Esophagus (tissue), 2 donors: ENCODE results near the gene BAD. TPM values are rescaled to one million over a fixed set of nuclear protein-coding genes. Genes with fewer than 3 reads are reported as not detected.

Experiments
- H3K27ac ChIP-seq, 2 donors: one replicate each; pipeline ENCODE4 v1.5.1; 2013; ENCODE audit warnings: low read depth in 2 of 2, mild to moderate bottlenecking in 2 of 2, inconsistent platforms in 1 of 2, low read length in 1 of 2, moderate library complexity in 1 of 2
- H3K27me3 ChIP-seq, 2 donors: one replicate each; pipeline ENCODE4 v1.6.1; 2013; ENCODE audit warnings: low read length in 2 of 2, control low read depth in 1 of 2, mild to moderate bottlenecking in 1 of 2; ENCODE audit not compliant: insufficient read depth in 2 of 2, control insufficient read depth in 1 of 2
- H3K36me3 ChIP-seq, 2 donors: one replicate each; pipeline ENCODE4 v1.6.1; 2013; ENCODE audit warnings: low read length in 1 of 2; ENCODE audit not compliant: control insufficient read depth in 2 of 2, insufficient read depth in 2 of 2
- H3K4me1 ChIP-seq, 2 donors: one replicate each; pipeline ENCODE4 v1.6.1; 2013; ENCODE audit warnings: low read length in 1 of 2; ENCODE audit not compliant: control insufficient read depth in 2 of 2, insufficient read depth in 2 of 2
- H3K4me3 ChIP-seq, 2 donors: one replicate each; pipeline ENCODE4 v1.5.1; 2013; ENCODE audit warnings: low read length in 2 of 2, mild to moderate bottlenecking in 2 of 2, low read depth in 1 of 2, moderate library complexity in 1 of 2
- H3K9me3 ChIP-seq, 2 donors: one replicate each; pipeline ENCODE4 v1.6.1; 2013; ENCODE audit warnings: mild to moderate bottlenecking in 2 of 2, low read depth in 1 of 2, low read length in 1 of 2, moderate library complexity in 1 of 2; ENCODE audit not compliant: control insufficient read depth in 2 of 2, insufficient read depth in 1 of 2
- WGBS, 2 donors: extraction: QIAGEN DNeasy Blood & Tissue Kit; methylation state at CpG; one replicate each; pipeline ENCODE4 v1.1.7; 2013; 5-methylcytosine and 5-hydroxymethylcytosine counted together
- polyA plus RNA-seq, 2 donors: library from polyadenylated mRNA; stranded (reverse); fragments of 200-250 nt; gene quantifications; one replicate each; pipeline ENCODE4 v1.2.3, GENCODE V29; 2013
- donor health status: healthy with polysubstance abuse.
- donor health status: Bipolar disorder and iron deficiency.

BAD gene
- polyA plus RNA-seq, 2 donors = 57.4 to 64.8 TPM

DNA sequence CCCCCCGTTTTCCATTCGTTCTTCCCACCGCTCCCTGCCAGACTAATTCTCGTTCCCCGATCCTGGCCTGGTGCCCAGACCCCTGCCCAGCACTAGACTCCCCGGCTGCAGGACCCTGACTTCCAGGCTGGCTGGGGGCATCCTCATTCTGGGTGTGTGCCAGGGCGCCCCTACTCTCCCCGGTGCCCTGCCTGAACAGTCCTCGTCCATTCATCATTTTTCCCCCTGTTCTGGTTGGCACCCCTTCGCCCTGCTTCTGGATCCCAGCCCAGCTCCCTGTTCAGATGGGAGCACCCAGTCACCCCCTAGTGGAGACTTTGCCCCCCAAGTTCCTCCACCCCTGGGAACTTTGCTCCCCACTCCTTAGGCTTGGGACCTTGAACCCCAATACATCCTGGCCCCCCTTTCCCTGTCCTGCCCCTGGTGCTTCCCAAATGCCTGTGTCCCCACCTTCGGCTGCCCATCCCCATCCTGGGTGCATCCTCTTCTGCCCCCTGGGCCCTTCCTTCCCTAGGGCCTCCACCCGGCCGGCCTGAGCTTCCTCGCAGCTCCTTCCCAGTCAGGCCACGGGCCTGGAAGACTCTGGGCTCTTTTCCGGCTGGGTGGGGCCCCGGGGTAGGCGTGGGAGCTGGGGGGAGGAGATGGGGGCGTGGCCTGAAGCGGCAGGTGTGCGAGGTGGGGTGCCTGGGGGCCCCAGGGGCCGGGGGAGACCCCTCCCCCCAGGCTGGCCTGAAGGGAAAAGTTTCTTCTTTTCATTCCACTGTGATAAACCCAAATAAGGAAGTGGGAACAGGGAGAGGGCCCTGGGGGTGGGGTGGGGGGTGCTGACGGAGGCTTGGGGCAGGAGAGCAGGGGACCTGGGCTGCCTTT lies 32.2 kb downstream of the BAD start:
- H3K27ac ChIP-seq = peak overlapping the region; percentile 64 to 84
- 5% methylated on average over 23 of the region's 23 CpGs for WGBS, 2 donors

DNA sequence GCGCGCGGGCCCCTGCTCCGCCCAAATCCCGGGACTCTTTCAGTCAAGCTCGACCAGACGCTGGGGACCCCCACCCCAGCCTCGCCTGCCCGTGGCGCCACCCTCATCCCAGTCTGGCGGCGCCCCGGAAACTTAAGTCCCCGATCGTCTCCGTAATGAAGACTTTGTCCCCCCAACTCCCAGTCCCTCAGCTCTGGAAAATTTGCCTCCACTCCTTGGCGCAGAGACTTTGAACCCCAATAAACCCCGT lies 32.8 kb downstream of the BAD start:
- peaks cover 3 to 23% of the 10 kb centered on the region in 2 donors for H3K36me3 ChIP-seq
- no peaks in the 10 kb centered on the region for H3K9me3 ChIP-seq
- WGBS, 2 donors = 0 to 1% methylated on average over 18 of the region's 18 CpGs
- H3K4me3 ChIP-seq = peak overlapping the region; percentile 75 to 85
- peak overlapping the region; percentile 64 to 84 for H3K27ac ChIP-seq
- H3K4me1 ChIP-seq = peaks cover 6 to 14% of the 10 kb centered on the region in 2 donors
- H3K27me3 ChIP-seq = no peaks in the 10 kb centered on the region

More for the DNA sequence above, 32.2 kb downstream of the BAD start:
- H3K36me3 ChIP-seq = peaks cover 4 to 24% of the 10 kb centered on the region in 2 donors
- H3K9me3 ChIP-seq = no peaks in the 10 kb centered on the region
- H3K27me3 ChIP-seq = no peaks in the 10 kb centered on the region
- peak overlapping the region; percentile 75 to 85 for H3K4me3 ChIP-seq
- H3K4me1 ChIP-seq = peaks cover 6 to 14% of the 10 kb centered on the region in 2 donors

DNA sequence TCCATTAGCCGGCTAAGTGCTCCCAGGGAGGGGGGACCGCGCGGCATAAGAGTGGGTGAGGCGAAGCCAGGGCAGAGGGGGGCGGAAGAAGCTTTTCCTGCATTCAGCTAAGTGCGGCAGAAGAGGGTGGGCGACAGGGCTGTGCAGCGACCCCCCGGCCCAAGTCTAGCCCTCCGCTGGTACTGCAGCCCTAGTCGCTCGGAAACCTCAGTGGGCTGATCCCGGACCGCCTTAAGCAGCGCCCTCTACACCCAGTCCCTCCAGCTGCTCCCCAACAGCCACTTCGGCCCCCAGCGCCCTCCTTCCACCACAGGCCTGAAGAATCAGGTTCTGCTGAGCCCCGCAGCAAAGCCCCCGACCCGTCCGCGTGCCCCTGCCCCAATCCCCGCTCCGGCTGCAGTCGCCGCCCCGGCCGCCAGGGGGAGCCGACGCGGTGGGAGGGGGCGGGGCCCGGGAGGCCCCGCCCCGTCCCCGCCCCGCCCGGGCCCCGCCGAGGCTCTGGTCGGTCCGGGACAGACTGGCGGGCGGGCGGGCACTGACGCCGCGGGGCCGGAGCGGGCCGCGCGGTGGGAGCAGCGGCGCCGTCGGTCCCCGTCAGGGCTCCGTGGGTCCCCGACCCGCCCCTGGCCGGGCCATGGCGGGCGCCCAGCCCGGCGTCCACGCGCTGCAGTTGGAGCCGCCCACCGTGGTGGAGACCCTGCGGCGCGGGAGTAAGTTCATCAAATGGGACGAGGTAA lies 33.3 kb downstream of the BAD start, which contains the start of gene PLCB3:
PLCB3 (plus strand) TSS at position 515 of the 737 bp plus-strand sequence; CDS start at position 635, 120 bp downstream.
- peak within 1 kb of the TSS; percentile 64 to 84 for H3K27ac ChIP-seq
- peaks cover 0 to 18% of the 10 kb centered on the region in 2 donors for H3K36me3 ChIP-seq
- peak within 1 kb of the TSS; percentile 75 to 85 for H3K4me3 ChIP-seq
- WGBS, 2 donors = 1% methylated on average over 66 to 75 of the region's 75 CpGs
- no peaks in the 10 kb centered on the region for H3K9me3 ChIP-seq
- H3K4me1 ChIP-seq = peaks cover 6 to 14% of the 10 kb centered on the region in 2 donors
- no peaks in the 10 kb centered on the region for H3K27me3 ChIP-seq

DNA sequence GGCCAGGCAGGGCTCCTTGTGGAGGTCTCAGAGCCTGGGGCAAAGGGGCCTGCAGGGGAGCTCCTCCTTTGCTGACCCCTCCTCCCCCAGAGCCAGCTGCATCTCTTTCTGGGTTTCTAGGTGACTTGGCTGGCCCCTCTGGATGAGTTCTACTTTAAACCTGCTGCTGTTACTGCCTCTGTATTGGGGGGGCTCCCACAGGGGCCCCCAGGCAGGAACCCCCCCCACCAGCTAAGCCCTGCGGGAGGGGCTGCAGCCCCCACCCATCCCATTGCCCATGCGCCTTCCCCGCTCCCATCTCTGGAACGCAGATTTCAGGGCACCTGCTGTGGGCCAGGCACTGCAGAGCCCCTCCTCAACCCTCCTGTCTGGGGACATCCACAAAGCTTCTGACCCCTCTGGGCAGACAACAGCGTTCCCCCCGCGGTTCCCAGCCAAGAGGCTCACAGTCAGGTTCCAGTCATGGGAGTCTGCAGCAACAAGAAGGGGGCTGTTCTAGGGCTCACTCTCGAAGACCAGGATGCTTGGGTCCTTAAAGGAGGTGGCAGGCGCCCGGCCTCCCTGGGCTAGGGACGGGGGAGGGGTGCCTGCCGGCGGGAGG lies 34.0 kb downstream of the BAD start:
- H3K4me1 ChIP-seq = peaks cover 6 to 14% of the 10 kb centered on the region in 2 donors
- no peak overlapping the region for H3K27ac ChIP-seq
- no peaks in the 10 kb centered on the region for H3K9me3 ChIP-seq
- H3K36me3 ChIP-seq = peaks cover 0 to 12% of the 10 kb centered on the region in 2 donors
- H3K27me3 ChIP-seq = no peaks in the 10 kb centered on the region
- H3K4me3 ChIP-seq = peak overlapping the region; percentile 52 to 85
- 21 to 23% methylated on average over 12 to 13 of the region's 13 CpGs for WGBS, 2 donors

DNA sequence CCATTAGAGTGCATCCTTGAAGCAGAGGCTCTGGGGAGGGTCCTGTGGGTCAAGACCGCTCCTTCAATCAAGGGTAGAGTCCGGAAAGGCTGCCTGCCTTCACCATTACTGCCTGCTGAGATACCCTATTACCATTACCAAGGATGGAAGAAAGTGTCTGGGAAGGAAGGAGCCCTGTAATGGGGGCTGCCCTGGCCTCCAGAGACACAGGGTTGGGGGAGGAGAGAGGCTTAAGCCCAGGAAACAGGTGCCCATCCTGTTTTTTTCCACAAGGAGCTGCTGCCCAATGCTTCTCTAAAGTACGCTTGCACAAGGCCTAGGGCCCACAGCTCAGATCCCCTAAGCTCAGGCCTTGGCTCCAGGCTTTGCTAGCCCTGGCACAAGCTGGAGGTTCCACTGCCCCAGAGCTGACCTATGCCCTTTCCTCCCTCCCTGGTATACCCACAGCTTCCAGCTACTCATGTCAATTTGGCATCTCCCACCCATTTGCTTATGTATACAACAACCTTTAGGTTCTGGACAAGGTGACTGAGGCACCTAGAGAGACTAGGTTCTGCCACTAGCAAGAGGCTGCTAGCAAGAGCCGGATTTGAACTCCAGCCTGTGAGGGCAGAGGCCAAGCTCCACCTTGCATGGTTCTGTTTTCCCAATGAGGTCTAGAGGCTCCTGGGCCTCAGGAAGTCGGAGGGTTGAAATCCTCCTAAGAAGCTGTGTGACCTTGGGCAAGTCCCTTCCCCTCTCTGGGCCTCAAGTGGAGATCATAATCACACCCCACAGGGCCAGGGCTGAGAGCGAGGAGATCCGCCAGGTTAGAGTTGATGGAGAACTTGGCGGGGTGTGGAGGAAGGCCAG lies 34.7 kb downstream of the BAD start:
- H3K4me1 ChIP-seq = peaks cover 6 to 14% of the 10 kb centered on the region in 2 donors
- H3K27me3 ChIP-seq = no peaks in the 10 kb centered on the region
- H3K36me3 ChIP-seq = peaks cover 0 to 7% of the 10 kb centered on the region in 2 donors
- WGBS, 2 donors = 86 to 88% methylated on average over 8 of the region's 8 CpGs
- no peak overlapping the region for H3K4me3 ChIP-seq
- no peak overlapping the region for H3K27ac ChIP-seq
- H3K9me3 ChIP-seq = no peaks in the 10 kb centered on the region

DNA sequence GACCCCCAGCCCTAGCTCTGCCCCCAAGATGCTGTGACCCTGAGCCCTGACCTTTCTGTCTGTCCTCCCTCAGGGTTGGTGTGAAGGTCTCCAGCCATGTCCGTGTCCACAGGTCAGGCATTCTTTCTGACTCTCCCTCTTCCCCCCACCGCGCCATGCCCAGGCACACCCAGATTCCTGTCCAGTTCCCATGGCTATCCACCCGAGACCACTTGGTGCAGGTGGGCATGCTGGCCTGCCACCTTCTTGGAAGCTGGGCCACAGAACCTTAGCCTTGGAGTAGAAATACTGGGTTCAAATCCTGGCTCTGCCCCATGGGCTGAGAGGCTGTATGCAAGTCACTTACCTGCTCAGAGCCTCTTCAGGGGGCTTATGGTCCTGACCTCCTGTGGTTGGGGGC lies 35.4 kb downstream of the BAD start:
- no peak overlapping the region for H3K4me3 ChIP-seq
- no peak overlapping the region for H3K27ac ChIP-seq
- no peaks in the 10 kb centered on the region for H3K9me3 ChIP-seq
- H3K27me3 ChIP-seq = no peaks in the 10 kb centered on the region
- 94 to 95% methylated on average over 4 of the region's 4 CpGs for WGBS, 2 donors
- H3K4me1 ChIP-seq = peaks cover 6 to 16% of the 10 kb centered on the region in 2 donors
- peaks cover 0 to 4% of the 10 kb centered on the region in 2 donors for H3K36me3 ChIP-seq

DNA sequence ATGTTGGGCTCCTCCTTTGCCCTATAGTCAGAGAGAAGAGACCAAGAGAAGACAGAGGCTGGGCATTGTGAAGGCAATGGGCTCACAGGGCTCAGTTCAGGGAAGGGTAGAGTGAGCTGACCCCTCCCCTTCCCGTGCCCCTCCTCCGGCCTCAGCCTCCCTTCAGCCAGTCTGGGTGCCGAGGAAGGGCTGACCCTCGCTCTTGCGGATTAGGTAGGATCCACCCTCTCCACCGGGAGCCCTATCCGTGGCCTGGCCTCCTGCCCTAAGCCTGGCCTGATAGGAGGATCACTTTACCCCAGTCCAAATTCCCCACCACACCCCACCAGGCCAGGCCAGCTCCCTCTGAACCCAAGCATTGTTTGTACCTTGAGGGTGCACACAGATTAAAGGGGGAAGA lies 35.9 kb downstream of the BAD start:
- Histone ChIP-seq H3K4me1 (peaks cover 6 to 17% of the 10 kb centered on the region in 2 donors), H3K4me3 (no peak overlapping the region), H3K9me3 (no peaks in the 10 kb centered on the region), H3K36me3 (peaks cover 0 to 5% of the 10 kb centered on the region in 2 donors), H3K27me3 (no peaks in the 10 kb centered on the region), H3K27ac (no peak overlapping the region)
- 73 to 76% methylated on average over 7 of the region's 7 CpGs for WGBS, 2 donors

DNA sequence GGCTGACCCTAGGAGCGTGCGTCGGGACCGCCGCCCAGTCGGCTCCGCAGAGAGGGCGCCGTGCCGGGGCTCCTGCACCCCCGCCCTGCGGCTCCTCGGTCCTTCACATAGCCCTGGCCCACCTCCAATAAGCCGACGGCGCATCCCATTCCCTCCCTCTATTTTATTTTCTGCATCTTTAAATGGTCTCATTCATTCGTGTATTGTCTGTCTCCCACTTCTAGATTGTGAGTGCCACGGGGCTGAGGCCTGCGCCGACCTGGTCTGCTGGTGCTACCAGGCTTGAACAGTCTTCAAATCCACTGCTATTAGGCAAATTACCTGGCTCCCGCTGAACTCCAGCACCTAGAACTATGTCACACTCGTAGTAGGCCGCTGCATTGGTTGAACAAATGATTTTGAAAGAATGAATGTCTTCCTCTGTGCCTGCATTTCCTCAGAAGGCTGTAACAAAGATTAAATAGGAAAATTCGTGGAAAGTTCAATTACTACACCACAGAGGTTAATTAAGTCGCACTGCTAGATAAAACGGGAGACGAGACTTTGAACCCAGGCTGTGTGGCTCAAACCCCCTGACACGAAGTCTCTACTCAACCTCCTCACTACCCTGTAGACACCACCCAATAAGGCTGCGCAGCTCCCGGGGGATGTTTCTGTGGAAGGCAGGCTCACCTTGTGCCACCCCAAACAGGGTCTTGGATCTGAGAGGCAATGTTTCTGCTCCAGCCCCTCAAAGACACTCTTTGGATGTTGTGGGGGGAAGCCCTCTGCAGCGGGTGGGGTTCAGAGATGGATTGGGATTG lies 36.5 kb downstream of the BAD start:
- Histone ChIP-seq H3K9me3 (no peaks in the 10 kb centered on the region), H3K27me3 (no peaks in the 10 kb centered on the region), H3K36me3 (peaks cover 0 to 11% of the 10 kb centered on the region in 2 donors), H3K4me1 (peaks cover 10 to 17% of the 10 kb centered on the region in 2 donors), H3K27ac (peak overlapping the region; percentile 97 to 98), H3K4me3 (peak overlapping the region; percentile 51 to 69)
- 36 to 47% methylated on average over 29 to 31 of the region's 31 CpGs for WGBS, 2 donors
